Measurements from ENCODE around the gene SSBP3. TPM values are rescaled to one million over a fixed set of nuclear protein-coding genes. Genes with fewer than 3 reads are reported as not detected.

SSBP3 gene
- polyA plus RNA-seq, 1 of the 3 experiments (the other 2 are of a cell fraction) = 26.2 TPM

DNA sequence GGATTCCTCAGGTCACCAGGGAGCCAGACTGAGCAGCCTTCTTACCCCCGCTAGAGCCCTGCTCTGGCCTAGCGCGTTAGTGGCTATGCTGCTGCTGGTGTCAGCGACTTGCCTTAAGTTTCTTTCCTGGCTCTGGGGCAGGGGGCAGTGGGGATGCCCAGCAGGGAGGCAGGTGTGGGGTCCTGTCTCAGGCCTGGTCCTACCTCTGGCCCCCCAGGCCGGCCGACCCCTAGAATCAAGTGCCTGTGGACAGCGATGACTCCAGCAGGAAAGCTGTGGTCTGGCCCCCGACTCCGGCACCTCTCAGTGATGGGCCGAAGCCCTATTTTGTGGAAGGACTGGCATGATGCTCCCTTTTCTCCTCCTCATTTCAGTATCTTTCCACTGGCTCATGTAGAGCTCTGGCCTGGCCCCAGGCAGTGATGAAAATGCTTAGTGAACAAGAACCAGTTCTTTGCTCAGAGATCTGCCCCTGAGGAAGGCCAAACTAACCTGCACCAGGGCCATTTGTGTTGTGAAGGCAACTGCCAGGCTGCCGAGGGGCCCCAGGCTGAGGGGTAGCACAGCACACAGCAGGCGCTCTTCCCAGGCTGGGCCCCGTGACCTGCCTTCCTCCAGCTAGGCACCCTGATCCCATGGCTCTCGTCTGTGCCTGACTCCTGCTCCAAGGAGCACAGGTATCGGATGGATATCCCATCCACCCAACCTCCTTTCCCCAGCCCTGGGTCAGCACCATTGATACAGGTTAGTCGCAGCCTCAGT lies 182.6 kb downstream of the SSBP3 start:
- Histone ChIP-seq H3K9me3 (no peaks in the 10 kb centered on the region), H3K27me3 (ENCODE audit: insufficient read depth) (no peaks in the 10 kb centered on the region), H3K4me2 (no peak overlapping the region), H3K36me3 (replicated peaks in 1 of 2; ENCODE audit: control insufficient read depth in 1 of 2, insufficient read depth in 2 of 2, low read length in 1 of 2) (peaks cover 4 to 5% of the 10 kb centered on the region in 2 experiments), H3F3A (replicated peaks; ENCODE audit: insufficient read depth) (peaks cover 6% of the 10 kb centered on the region), H2AFZ (ENCODE audit: low read depth) (no peak overlapping the region), H3K4me3 (ENCODE audit: low read depth in 2 of 2, low read length in 1 of 2) (no peak overlapping the region), H3K79me2 (ENCODE audit: insufficient read depth) (no peaks in the 10 kb centered on the region), H4K20me1 (ENCODE audit: insufficient read depth) (no peaks in the 10 kb centered on the region), H3K9ac (no peak overlapping the region), H3K4me1 (ENCODE audit: control insufficient read depth in 1 of 2, insufficient read depth in 2 of 2, low read depth in 1 of 2, low read length in 1 of 2) (peaks cover 8 to 80% of the 10 kb centered on the region in 2 experiments; a peak in 3 of 4 replicates), H3K9me2 (no peaks in the 10 kb centered on the region), H3K27ac (ENCODE audit: low read depth in 2 of 2, low read length in 1 of 2) (peak overlapping the region in 1 of 2 experiments; percentile 95; a peak in 2 of 4 replicates)
- no peak for DNase-seq
- CTCF ChIA-PET = no interaction called here
- POLR2A ChIA-PET = no interaction called here
- TF ChIP-seq TEAD4 (IDR thresholded peaks at IDR 0.05; ENCODE audit: borderline replicate concordance, insufficient read depth) (no peak), YY1 (IDR thresholded peaks at IDR 0.05; ENCODE audit: low read depth) (no peak), RAD21 (IDR thresholded peaks at IDR 0.05; ENCODE audit: low read length) (no peak), EP300 (IDR thresholded peaks at IDR 0.05; ENCODE audit: borderline replicate concordance in 1 of 2, low read depth in 1 of 2, low read length in 1 of 2) (no peak), FOXM1 (IDR thresholded peaks at IDR 0.05; ENCODE audit: low read depth) (no peak), TAF1 (IDR thresholded peaks at IDR 0.05; ENCODE audit: borderline replicate concordance, low read depth, low read length) (no peak), TCF12 (IDR thresholded peaks at IDR 0.05) (no peak), RCOR1 (IDR thresholded peaks at IDR 0.05; ENCODE audit: low read length) (no peak), MEF2A (IDR thresholded peaks at IDR 0.05; ENCODE audit: borderline replicate concordance, low read depth) (no peak)
- TF ChIP-seq, protein P1, sequence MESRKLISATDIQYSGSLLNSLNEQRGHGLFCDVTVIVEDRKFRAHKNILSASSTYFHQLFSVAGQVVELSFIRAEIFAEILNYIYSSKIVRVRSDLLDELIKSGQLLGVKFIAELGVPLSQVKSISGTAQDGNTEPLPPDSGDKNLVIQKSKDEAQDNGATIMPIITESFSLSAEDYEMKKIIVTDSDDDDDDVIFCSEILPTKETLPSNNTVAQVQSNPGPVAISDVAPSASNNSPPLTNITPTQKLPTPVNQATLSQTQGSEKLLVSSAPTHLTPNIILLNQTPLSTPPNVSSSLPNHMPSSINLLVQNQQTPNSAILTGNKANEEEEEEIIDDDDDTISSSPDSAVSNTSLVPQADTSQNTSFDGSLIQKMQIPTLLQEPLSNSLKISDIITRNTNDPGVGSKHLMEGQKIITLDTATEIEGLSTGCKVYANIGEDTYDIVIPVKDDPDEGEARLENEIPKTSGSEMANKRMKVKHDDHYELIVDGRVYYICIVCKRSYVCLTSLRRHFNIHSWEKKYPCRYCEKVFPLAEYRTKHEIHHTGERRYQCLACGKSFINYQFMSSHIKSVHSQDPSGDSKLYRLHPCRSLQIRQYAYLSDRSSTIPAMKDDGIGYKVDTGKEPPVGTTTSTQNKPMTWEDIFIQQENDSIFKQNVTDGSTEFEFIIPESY (IDR thresholded peaks at IDR 0.05; ENCODE audit: borderline replicate concordance, low read depth) = no peak
- TF ChIP-seq, protein P2, sequence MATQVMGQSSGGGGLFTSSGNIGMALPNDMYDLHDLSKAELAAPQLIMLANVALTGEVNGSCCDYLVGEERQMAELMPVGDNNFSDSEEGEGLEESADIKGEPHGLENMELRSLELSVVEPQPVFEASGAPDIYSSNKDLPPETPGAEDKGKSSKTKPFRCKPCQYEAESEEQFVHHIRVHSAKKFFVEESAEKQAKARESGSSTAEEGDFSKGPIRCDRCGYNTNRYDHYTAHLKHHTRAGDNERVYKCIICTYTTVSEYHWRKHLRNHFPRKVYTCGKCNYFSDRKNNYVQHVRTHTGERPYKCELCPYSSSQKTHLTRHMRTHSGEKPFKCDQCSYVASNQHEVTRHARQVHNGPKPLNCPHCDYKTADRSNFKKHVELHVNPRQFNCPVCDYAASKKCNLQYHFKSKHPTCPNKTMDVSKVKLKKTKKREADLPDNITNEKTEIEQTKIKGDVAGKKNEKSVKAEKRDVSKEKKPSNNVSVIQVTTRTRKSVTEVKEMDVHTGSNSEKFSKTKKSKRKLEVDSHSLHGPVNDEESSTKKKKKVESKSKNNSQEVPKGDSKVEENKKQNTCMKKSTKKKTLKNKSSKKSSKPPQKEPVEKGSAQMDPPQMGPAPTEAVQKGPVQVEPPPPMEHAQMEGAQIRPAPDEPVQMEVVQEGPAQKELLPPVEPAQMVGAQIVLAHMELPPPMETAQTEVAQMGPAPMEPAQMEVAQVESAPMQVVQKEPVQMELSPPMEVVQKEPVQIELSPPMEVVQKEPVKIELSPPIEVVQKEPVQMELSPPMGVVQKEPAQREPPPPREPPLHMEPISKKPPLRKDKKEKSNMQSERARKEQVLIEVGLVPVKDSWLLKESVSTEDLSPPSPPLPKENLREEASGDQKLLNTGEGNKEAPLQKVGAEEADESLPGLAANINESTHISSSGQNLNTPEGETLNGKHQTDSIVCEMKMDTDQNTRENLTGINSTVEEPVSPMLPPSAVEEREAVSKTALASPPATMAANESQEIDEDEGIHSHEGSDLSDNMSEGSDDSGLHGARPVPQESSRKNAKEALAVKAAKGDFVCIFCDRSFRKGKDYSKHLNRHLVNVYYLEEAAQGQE (IDR thresholded peaks at IDR 0.05; ENCODE audit: low read depth, low read length) = no peak
- TF ChIP-seq, protein P3, sequence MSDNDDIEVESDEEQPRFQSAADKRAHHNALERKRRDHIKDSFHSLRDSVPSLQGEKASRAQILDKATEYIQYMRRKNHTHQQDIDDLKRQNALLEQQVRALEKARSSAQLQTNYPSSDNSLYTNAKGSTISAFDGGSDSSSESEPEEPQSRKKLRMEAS (IDR thresholded peaks at IDR 0.05; ENCODE audit: low read depth) = no peak
- TF ChIP-seq, protein P4, sequence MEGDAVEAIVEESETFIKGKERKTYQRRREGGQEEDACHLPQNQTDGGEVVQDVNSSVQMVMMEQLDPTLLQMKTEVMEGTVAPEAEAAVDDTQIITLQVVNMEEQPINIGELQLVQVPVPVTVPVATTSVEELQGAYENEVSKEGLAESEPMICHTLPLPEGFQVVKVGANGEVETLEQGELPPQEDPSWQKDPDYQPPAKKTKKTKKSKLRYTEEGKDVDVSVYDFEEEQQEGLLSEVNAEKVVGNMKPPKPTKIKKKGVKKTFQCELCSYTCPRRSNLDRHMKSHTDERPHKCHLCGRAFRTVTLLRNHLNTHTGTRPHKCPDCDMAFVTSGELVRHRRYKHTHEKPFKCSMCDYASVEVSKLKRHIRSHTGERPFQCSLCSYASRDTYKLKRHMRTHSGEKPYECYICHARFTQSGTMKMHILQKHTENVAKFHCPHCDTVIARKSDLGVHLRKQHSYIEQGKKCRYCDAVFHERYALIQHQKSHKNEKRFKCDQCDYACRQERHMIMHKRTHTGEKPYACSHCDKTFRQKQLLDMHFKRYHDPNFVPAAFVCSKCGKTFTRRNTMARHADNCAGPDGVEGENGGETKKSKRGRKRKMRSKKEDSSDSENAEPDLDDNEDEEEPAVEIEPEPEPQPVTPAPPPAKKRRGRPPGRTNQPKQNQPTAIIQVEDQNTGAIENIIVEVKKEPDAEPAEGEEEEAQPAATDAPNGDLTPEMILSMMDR (IDR thresholded peaks at IDR 0.05) = no peak
- WGBS (ENCODE audit: low lambda C conversion rate) = 96% methylated on average over 9 of the region's 16 CpGs
